Liver (tissue), 9 donors: ENCODE data around the gene DNAJC12. TPM values are rescaled to one million over a fixed set of nuclear protein-coding genes. Genes with fewer than 3 reads are reported as not detected.

ENCODE experiments used
- DNase-seq: peaks from one replicate; pipeline ENCODE4 v3.0.0-alpha.2; 2017; ENCODE audit warnings: low spot score
- H3K27ac ChIP-seq, 2 donors: one replicate each; pipeline ENCODE4 v1.7.0; 2013; ENCODE audit warnings: inconsistent platforms in 2 of 2, low read length in 2 of 2, control low read depth in 1 of 2, low read depth in 1 of 2, mild to moderate bottlenecking in 1 of 2
- H3K27me3 ChIP-seq, 4 donors: one replicate each; pipeline versions ENCODE4 v1.6.1 to v1.7.0; 2013; ENCODE audit warnings: low read length in 3 of 4, inconsistent platforms in 1 of 4, mild to moderate bottlenecking in 1 of 4, moderate library complexity in 1 of 4; ENCODE audit not compliant: control insufficient read depth in 4 of 4, insufficient read depth in 4 of 4
- H3K36me3 ChIP-seq, 4 donors: one replicate each; pipeline versions ENCODE4 v1.6.1 to v1.7.0; 2013; ENCODE audit warnings: low read length in 3 of 4, mild to moderate bottlenecking in 3 of 4, low read depth in 1 of 4, moderate library complexity in 1 of 4; ENCODE audit not compliant: control insufficient read depth in 4 of 4, insufficient read depth in 3 of 4
- H3K4me1 ChIP-seq, 4 donors: one replicate each; pipeline versions ENCODE4 v1.6.1 to v1.7.0; 2013; ENCODE audit warnings: low read length in 3 of 4, mild to moderate bottlenecking in 3 of 4, moderate library complexity in 1 of 4; ENCODE audit not compliant: control insufficient read depth in 4 of 4, insufficient read depth in 4 of 4
- H3K4me3 ChIP-seq, 3 donors: one replicate each; pipeline versions ENCODE4 v1.6.1 to v1.7.0; 2013; ENCODE audit warnings: low read length in 3 of 3, control low read depth in 1 of 3, low read depth in 1 of 3, mild to moderate bottlenecking in 1 of 3
- H3K9ac ChIP-seq, 2 donors: one replicate each; pipeline ENCODE4 v1.7.0; 2013; ENCODE audit warnings: low read length in 2 of 2, mild to moderate bottlenecking in 2 of 2, moderate library complexity in 2 of 2, control low read depth in 1 of 2, low read depth in 1 of 2
- H3K9me3 ChIP-seq, 4 donors: one replicate each; pipeline versions ENCODE4 v1.6.1 to v1.7.0; 2013; ENCODE audit warnings: low read length in 3 of 4; ENCODE audit not compliant: control insufficient read depth in 4 of 4
- ATF3 ChIP-seq: IDR thresholded peaks from 2 replicates; pipeline ENCODE4 v1.6.1; 2016; ENCODE audit warnings: antibody characterized with exemption
- CTCF ChIP-seq: fragments of 150-350 bp; IDR thresholded peaks from 2 replicates; pipeline ENCODE4 v1.5.1; 2017; ENCODE audit warnings: improper control_type of control experiment, low read depth, low read length; ENCODE audit not compliant: missing input control
- EGR1 ChIP-seq, 2 donors: IDR thresholded peaks; 2 replicates each; pipeline ENCODE4 v1.6.1; 2016 to 2018; ENCODE audit warnings: antibody characterized with exemption in 2 of 2, low read depth in 2 of 2
- FOXA1 ChIP-seq: IDR thresholded peaks from 2 replicates; pipeline ENCODE4 v1.6.1; 2016; ENCODE audit warnings: antibody characterized with exemption
- FOXA2 ChIP-seq: IDR thresholded peaks from 2 replicates; pipeline ENCODE4 v1.6.1; 2016; ENCODE audit warnings: antibody characterized with exemption
- GABPA ChIP-seq, 2 donors: IDR thresholded peaks in 1 of 2; conservative IDR thresholded peaks in 1 of 2; 2 replicates each; pipeline ENCODE4 v1.6.1; 2016; ENCODE audit warnings: antibody characterized with exemption in 2 of 2, mild to moderate bottlenecking in 1 of 2, moderate library complexity in 1 of 2
- HNF4A ChIP-seq, 2 donors: conservative IDR thresholded peaks; 2 replicates each; pipeline ENCODE4 v1.6.1; 2016; ENCODE audit warnings: antibody characterized with exemption in 2 of 2, mild to moderate bottlenecking in 2 of 2
- HNF4G ChIP-seq: IDR thresholded peaks from 2 replicates; pipeline ENCODE4 v1.6.1; 2016; ENCODE audit warnings: antibody characterized with exemption
- JUND ChIP-seq, 2 donors: IDR thresholded peaks; 2 replicates each; pipeline ENCODE4 v1.6.1; 2016; ENCODE audit warnings: antibody characterized with exemption in 2 of 2
- MAX ChIP-seq: IDR thresholded peaks from 2 replicates; pipeline ENCODE4 v1.6.1; 2016; ENCODE audit warnings: antibody characterized with exemption
- NR2F2 ChIP-seq: IDR thresholded peaks from 2 replicates; pipeline ENCODE4 v1.6.1; 2016; ENCODE audit warnings: antibody characterized with exemption
- RAD21 ChIP-seq, 2 donors: IDR thresholded peaks; 2 replicates each; pipeline ENCODE4 v1.6.1; 2016; ENCODE audit warnings: antibody characterized with exemption in 2 of 2, mild to moderate bottlenecking in 2 of 2
- RXRA ChIP-seq, 2 donors: IDR thresholded peaks; 2 replicates each; pipeline ENCODE4 v1.6.1; 2017 to 2018; ENCODE audit warnings: antibody characterized with exemption in 2 of 2, mild to moderate bottlenecking in 1 of 2
- SP1 ChIP-seq: IDR thresholded peaks from 2 replicates; pipeline ENCODE4 v1.6.1; 2018; ENCODE audit warnings: antibody characterized with exemption, mild to moderate bottlenecking
- TAF1 ChIP-seq: conservative IDR thresholded peaks from 2 replicates; pipeline ENCODE4 v1.6.1; 2016; ENCODE audit warnings: antibody characterized with exemption, mild to moderate bottlenecking
- YY1 ChIP-seq: IDR thresholded peaks from 2 replicates; pipeline ENCODE4 v1.6.1; 2016; ENCODE audit warnings: antibody characterized with exemption, mild to moderate bottlenecking
- WGBS: extraction: QIAGEN DNeasy Blood & Tissue Kit; methylation state at CpG from one replicate; pipeline ENCODE4 v1.1.7; 2013; 5-methylcytosine and 5-hydroxymethylcytosine counted together
- polyA plus RNA-seq, 2 donors: library from polyadenylated mRNA; stranded (reverse) in 1 of 2; unstranded in 1 of 2; fragments of 200-250 nt in 1 of 2; fragments of >200 nt in 1 of 2; fragmentation: Nextera tagmentation in 1 of 2; extraction: Ambion mirVana in 1 of 2; gene quantifications; one replicate each; pipeline versions ENCODE4 v1.2.1 to v1.2.3, GENCODE V29; 2013 to 2015
- total RNA-seq, 2 donors: library from RNA; depleted of rRNA; stranded (reverse); fragments of >200 nt; gene quantifications; one replicate each; pipeline ENCODE4 v1.2.3, GENCODE V29; 2014
- donor health status: healthy.
- donor health status: healthy.
- donor health status: healthy.
- donor health status: healthy.
- donor health status: healthy.

The DNAJC12 gene
- total and polyA plus RNA-seq, 4 donors: 16.4 to 51.3 (median 32.8) TPM

- no peaks in the 10 kb centered on the region for H3K9me3 ChIP-seq
- no peak for DNase-seq
- H3K4me1 ChIP-seq: no peaks in the 10 kb centered on the region
- no peak overlapping the region for H3K4me3 ChIP-seq
- no peak overlapping the region for H3K27ac ChIP-seq
- TF ChIP-seq YY1: no peak
- no peak for TF ChIP-seq TAF1
- TF ChIP-seq EGR1 (IDR thresholded peaks at IDR 0.05; ENCODE audit: low read depth in 2 of 2): no peak
- no peak for TF ChIP-seq CTCF
- no peak for TF ChIP-seq RXRA (IDR thresholded peaks at IDR 0.05)
- no peak for TF ChIP-seq RAD21 (IDR thresholded peaks at IDR 0.05)
- TF ChIP-seq SP1: no peak
- no peak for TF ChIP-seq HNF4A (conservative IDR thresholded peaks at IDR 0.05)
- 87% methylated on average over 4 of the region's 4 CpGs for WGBS
- no peaks in the 10 kb centered on the region for H3K27me3 ChIP-seq
- H3K36me3 ChIP-seq: no peaks in the 10 kb centered on the region
- H3K9ac ChIP-seq: no peak overlapping the region
Measured at GRCh38 chr10:67861750-67862432, 23.9 kb upstream of the DNAJC12 start.

- no peaks in the 10 kb centered on the region for H3K9me3 ChIP-seq
- TF ChIP-seq TAF1 (no peak), NR2F2 (no peak), SP1 (no peak), RAD21 (IDR thresholded peaks at IDR 0.05) (no peak), HNF4A (conservative IDR thresholded peaks at IDR 0.05) (no peak), FOXA2 (no peak), HNF4G (no peak)
- H3K36me3 ChIP-seq: no peaks in the 10 kb centered on the region
- no peak for DNase-seq
- H3K4me3 ChIP-seq: no peak overlapping the region
- no peaks in the 10 kb centered on the region for H3K27me3 ChIP-seq
- H3K4me1 ChIP-seq: no peaks in the 10 kb centered on the region
- 95% methylated on average over 2 of the region's 2 CpGs for WGBS
- H3K9ac ChIP-seq: no peak overlapping the region
- H3K27ac ChIP-seq: no peak overlapping the region
Measured at GRCh38 chr10:67858971-67859370, 21.0 kb upstream of the DNAJC12 start.

GRCh38 chr10:67853512-67853911 is 15.5 kb upstream of the DNAJC12 start:
- H3K9me3 ChIP-seq: no peaks in the 10 kb centered on the region
- DNase-seq: no peak
- no peak overlapping the region for H3K9ac ChIP-seq
- 86% methylated on average over 3 of the region's 3 CpGs for WGBS
- H3K36me3 ChIP-seq: no peaks in the 10 kb centered on the region
- H3K4me1 ChIP-seq: no peaks in the 10 kb centered on the region
- no peak overlapping the region for H3K27ac ChIP-seq
- H3K4me3 ChIP-seq: no peak overlapping the region
- TF ChIP-seq FOXA1: no peak
- TF ChIP-seq NR2F2: no peak
- TF ChIP-seq MAX: no peak
- no peak for TF ChIP-seq HNF4A (conservative IDR thresholded peaks at IDR 0.05)
- TF ChIP-seq ATF3: no peak
- no peak for TF ChIP-seq CTCF
- no peak for TF ChIP-seq TAF1
- TF ChIP-seq EGR1 (IDR thresholded peaks at IDR 0.05; ENCODE audit: low read depth in 2 of 2): no peak
- no peak for TF ChIP-seq JUND (IDR thresholded peaks at IDR 0.05)
- no peak for TF ChIP-seq RXRA (IDR thresholded peaks at IDR 0.05)
- no peak for TF ChIP-seq GABPA (IDR thresholded peaks at IDR 0.05 in 1 of 2, conservative IDR thresholded peaks at IDR 0.05 in 1 of 2)
- no peak for TF ChIP-seq FOXA2
- H3K27me3 ChIP-seq: no peaks in the 10 kb centered on the region
